Measurements from ENCODE around the gene B4GALT2. TPM values are rescaled to one million over a fixed set of nuclear protein-coding genes. Genes with fewer than 3 reads are reported as not detected.

B4GALT2 gene
- total and polyA plus RNA-seq, 9 of the 15 experiments (the other 6 are each of a cell fraction or from before 2014, with no cell fraction given), result 1.3 to 86.8 (median 43.8) TPM

DNA sequence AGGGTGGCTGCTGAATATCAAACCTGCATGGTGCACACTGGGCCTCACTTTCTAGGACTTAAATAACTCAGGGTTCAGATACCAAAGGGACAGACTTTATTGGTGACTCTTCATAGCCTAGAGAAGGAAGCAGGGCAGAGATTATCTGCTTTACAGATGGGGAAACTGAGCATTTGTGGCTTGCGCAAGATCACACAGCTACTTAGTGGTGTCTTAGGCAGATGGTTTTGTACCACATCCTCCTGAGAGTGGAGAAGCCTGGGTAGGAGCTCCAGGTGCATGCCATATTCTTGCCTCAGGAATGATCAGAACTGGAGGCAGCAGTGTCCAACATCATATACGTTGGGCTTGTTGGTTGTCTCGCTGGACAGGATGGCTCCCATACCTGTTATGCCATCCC is 16.0 kb upstream of the B4GALT2 start (continued):
- TF ChIP-seq, protein P1, sequence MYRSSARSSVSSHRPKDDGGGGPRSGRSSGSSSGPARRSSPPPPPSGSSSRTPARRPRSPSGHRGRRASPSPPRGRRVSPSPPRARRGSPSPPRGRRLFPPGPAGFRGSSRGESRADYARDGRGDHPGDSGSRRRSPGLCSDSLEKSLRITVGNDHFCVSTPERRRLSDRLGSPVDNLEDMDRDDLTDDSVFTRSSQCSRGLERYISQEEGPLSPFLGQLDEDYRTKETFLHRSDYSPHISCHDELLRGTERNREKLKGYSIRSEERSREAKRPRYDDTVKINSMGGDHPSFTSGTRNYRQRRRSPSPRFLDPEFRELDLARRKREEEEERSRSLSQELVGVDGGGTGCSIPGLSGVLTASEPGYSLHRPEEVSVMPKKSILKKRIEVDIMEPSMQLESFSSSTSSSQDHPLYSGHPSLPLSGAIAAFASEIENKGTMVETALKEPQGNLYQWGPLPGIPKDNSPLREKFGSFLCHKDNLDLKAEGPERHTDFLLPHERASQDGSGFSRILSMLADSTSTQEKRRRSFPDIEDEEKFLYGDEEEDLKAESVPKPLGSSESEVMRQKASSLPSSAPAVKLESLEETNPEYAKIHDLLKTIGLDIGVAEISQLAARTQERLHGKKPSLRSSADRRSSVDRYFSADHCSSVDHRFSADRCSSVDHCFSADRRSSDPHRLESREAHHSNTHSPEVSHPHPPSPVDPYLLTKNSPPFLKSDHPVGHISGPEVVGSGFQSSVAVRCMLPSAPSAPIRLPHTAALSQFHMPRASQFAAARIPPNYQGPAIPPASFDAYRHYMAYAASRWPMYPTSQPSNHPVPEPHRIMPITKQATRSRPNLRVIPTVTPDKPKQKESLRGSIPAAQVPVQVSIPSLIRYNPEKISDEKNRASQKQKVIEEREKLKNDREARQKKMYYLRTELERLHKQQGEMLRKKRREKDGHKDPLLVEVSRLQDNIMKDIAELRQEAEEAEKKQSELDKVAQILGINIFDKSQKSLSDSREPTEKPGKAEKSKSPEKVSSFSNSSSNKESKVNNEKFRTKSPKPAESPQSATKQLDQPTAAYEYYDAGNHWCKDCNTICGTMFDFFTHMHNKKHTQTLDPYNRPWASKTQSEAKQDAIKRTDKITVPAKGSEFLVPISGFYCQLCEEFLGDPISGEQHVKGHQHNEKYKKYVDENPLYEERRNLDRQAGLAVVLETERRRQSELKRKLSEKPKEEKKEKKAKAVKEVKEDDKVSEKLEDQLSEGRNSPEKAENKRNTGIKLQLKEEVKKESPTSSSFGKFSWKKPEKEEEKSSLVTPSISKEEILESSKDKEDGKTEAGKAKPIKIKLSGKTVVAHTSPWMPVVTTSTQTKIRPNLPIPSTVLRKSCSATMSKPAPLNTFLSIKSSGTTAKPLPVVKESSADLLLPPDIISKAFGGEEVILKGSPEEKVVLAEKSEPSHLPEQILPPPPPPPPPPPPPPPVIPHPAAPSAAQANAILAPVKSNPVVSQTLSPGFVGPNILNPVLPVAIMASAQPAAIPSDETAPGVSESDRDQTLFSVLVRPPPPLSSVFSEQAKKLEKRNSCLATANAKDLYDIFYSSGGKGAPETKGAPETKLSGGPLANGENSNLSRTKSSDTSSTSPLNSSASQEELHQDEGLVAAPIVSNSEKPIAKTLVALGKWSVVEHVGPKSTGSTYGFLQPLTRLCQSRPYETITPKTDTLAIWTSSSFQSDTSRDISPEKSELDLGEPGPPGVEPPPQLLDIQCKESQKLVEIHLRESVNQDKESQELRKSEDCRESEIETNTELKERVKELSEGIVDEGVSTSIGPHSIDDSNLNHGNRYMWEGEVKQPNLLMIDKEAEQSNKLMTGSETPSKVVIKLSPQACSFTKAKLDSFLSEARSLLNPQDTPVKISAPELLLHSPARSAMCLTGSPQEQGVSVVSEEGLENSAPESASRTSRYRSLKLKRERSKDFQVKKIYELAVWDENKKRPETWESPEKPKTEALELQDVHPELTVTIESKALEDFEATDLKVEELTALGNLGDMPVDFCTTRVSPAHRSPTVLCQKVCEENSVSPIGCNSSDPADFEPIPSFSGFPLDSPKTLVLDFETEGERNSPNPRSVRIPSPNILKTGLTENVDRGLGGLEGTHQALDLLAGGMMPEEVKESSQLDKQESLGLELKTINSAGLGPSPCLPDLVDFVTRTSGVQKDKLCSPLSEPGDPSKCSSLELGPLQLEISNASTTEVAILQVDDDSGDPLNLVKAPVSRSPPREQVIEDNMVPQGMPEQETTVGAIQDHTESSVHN (IDR thresholded peaks at IDR 0.05; ENCODE audit: borderline replicate concordance in 1 of 2, low read depth in 1 of 2), result no peak
- TF ChIP-seq, protein P2, sequence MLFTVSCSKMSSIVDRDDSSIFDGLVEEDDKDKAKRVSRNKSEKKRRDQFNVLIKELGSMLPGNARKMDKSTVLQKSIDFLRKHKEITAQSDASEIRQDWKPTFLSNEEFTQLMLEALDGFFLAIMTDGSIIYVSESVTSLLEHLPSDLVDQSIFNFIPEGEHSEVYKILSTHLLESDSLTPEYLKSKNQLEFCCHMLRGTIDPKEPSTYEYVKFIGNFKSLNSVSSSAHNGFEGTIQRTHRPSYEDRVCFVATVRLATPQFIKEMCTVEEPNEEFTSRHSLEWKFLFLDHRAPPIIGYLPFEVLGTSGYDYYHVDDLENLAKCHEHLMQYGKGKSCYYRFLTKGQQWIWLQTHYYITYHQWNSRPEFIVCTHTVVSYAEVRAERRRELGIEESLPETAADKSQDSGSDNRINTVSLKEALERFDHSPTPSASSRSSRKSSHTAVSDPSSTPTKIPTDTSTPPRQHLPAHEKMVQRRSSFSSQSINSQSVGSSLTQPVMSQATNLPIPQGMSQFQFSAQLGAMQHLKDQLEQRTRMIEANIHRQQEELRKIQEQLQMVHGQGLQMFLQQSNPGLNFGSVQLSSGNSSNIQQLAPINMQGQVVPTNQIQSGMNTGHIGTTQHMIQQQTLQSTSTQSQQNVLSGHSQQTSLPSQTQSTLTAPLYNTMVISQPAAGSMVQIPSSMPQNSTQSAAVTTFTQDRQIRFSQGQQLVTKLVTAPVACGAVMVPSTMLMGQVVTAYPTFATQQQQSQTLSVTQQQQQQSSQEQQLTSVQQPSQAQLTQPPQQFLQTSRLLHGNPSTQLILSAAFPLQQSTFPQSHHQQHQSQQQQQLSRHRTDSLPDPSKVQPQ (CRISPR knock-in tag; IDR thresholded peaks at IDR 0.05; ENCODE audit: borderline replicate concordance), result no peak
- TF ChIP-seq RCOR1 (IDR thresholded peaks at IDR 0.05; ENCODE audit: borderline replicate concordance in 1 of 2, low read depth in 2 of 2, low read length in 2 of 2) (no peak), TBP (optimal IDR thresholded peaks at IDR 0.05; ENCODE audit: low read depth, low read length) (no peak)

Data from K562 (cell line).